ENCODE data around the gene PDE4D. TPM values are rescaled to one million over a fixed set of nuclear protein-coding genes. Genes with fewer than 3 reads are reported as not detected.
A peak's percentile ranks its signal among the peaks of the same experiment; 100 is the strongest.

Gene PDE4D
- total RNA-seq, 2 donors from 2014 or later, result 116 to 154 TPM

GRCh38 chr5:59027145-59027907 is 866.2 kb downstream of the PDE4D start:
- Mint-ChIP-seq H3K27me3 (ENCODE audit: low read depth) (no peaks in the 10 kb centered on the region), H3K4me1 (ENCODE audit: low read depth) (peaks cover 84% of the 10 kb centered on the region), H3K36me3 (ENCODE audit: insufficient read depth in 2 of 2) (peaks cover 18 to 68% of the 10 kb centered on the region in 2 donors), H3K27ac (no peak overlapping the region), H3K4me3 (peak overlapping the region in 1 of 2 donors; percentile 34), H3K9me3 (no peaks in the 10 kb centered on the region)
- DNase-seq (no peak), ATAC-seq (replicated peaks in 1 of 2) (no peak)

GRCh38 chr5:59025734-59026133 is 867.8 kb downstream of the PDE4D start:
- Mint-ChIP-seq H3K27ac (no peak overlapping the region), H3K9me3 (no peaks in the 10 kb centered on the region), H3K36me3 (ENCODE audit: insufficient read depth in 2 of 2) (peaks cover 17 to 66% of the 10 kb centered on the region in 2 donors), H3K27me3 (ENCODE audit: low read depth) (no peaks in the 10 kb centered on the region), H3K4me1 (ENCODE audit: low read depth) (peaks cover 86% of the 10 kb centered on the region), H3K4me3 (peak overlapping the region in 1 of 2 donors; percentile 70)
- no peak for DNase-seq
- ATAC-seq (replicated peaks in 1 of 2), result no peak

- peaks cover 20 to 64% of the 10 kb centered on the region in 2 donors for H3K36me3 Mint-ChIP-seq (ENCODE audit: insufficient read depth in 2 of 2)
- peaks cover 78% of the 10 kb centered on the region for H3K4me1 Mint-ChIP-seq (ENCODE audit: low read depth)
- H3K4me3 Mint-ChIP-seq, result peak overlapping the region; percentile 51 to 86
- DNase-seq, result no peak
- H3K9me3 Mint-ChIP-seq, result peaks cover 0 to 5% of the 10 kb centered on the region in 2 donors
- H3K27ac Mint-ChIP-seq, result peak overlapping the region; percentile 97
- no peak for ATAC-seq (replicated peaks in 1 of 2)
- H3K27me3 Mint-ChIP-seq (ENCODE audit: low read depth), result no peaks in the 10 kb centered on the region
Observed at GRCh38 chr5:59021837-59022514, 871.5 kb downstream of the PDE4D start.

GRCh38 chr5:59021286-59021673 is 872.2 kb downstream of the PDE4D start:
- peaks cover 72% of the 10 kb centered on the region for H3K4me1 Mint-ChIP-seq (ENCODE audit: low read depth)
- H3K27ac Mint-ChIP-seq, result peak overlapping the region; percentile 97
- H3K36me3 Mint-ChIP-seq (ENCODE audit: insufficient read depth in 2 of 2), result peaks cover 25 to 66% of the 10 kb centered on the region in 2 donors
- ATAC-seq (replicated peaks in 1 of 2) (peak; percentile 42 to 48), DNase-seq (no peak)
- H3K9me3 Mint-ChIP-seq, result peaks cover 0 to 8% of the 10 kb centered on the region in 2 donors
- H3K27me3 Mint-ChIP-seq (ENCODE audit: low read depth), result no peaks in the 10 kb centered on the region
- H3K4me3 Mint-ChIP-seq, result peak overlapping the region; percentile 69 to 86

- H3K4me3 Mint-ChIP-seq, result peak overlapping the region; percentile 69 to 86
- peaks cover 0 to 8% of the 10 kb centered on the region in 2 donors for H3K9me3 Mint-ChIP-seq
- ATAC-seq (replicated peaks in 1 of 2) (peak; percentile 96), DNase-seq (peak; percentile 45 to 57)
- peaks cover 67% of the 10 kb centered on the region for H3K4me1 Mint-ChIP-seq (ENCODE audit: low read depth)
- peaks cover 24 to 61% of the 10 kb centered on the region in 2 donors for H3K36me3 Mint-ChIP-seq (ENCODE audit: insufficient read depth in 2 of 2)
- H3K27ac Mint-ChIP-seq, result peak overlapping the region; percentile 97
- H3K27me3 Mint-ChIP-seq (ENCODE audit: low read depth), result no peaks in the 10 kb centered on the region
Observed at GRCh38 chr5:59020611-59021285, 872.8 kb downstream of the PDE4D start.

- peak overlapping the region in 1 of 2 donors; percentile 86 for H3K4me3 Mint-ChIP-seq
- H3K36me3 Mint-ChIP-seq (ENCODE audit: insufficient read depth in 2 of 2), result peaks cover 29 to 61% of the 10 kb centered on the region in 2 donors
- no peak for DNase-seq
- no peak for ATAC-seq (replicated peaks in 1 of 2)
- H3K4me1 Mint-ChIP-seq (ENCODE audit: low read depth), result peaks cover 54% of the 10 kb centered on the region
- peak overlapping the region; percentile 43 for H3K27ac Mint-ChIP-seq
- peaks cover 4 to 8% of the 10 kb centered on the region in 2 donors for H3K9me3 Mint-ChIP-seq
- H3K27me3 Mint-ChIP-seq (ENCODE audit: low read depth), result no peaks in the 10 kb centered on the region
Observed at GRCh38 chr5:59019078-59019477, 874.4 kb downstream of the PDE4D start.

GRCh38 chr5:59016925-59017324 is 876.6 kb downstream of the PDE4D start:
- peak overlapping the region in 1 of 2 donors; percentile 7 for H3K4me3 Mint-ChIP-seq
- no peak for DNase-seq
- H3K4me1 Mint-ChIP-seq (ENCODE audit: low read depth), result peaks cover 39% of the 10 kb centered on the region
- no peak for ATAC-seq (replicated peaks in 1 of 2)
- peaks cover 43 to 75% of the 10 kb centered on the region in 2 donors for H3K36me3 Mint-ChIP-seq (ENCODE audit: insufficient read depth in 2 of 2)
- no peaks in the 10 kb centered on the region for H3K27me3 Mint-ChIP-seq (ENCODE audit: low read depth)
- H3K9me3 Mint-ChIP-seq, result peaks cover 14 to 16% of the 10 kb centered on the region in 2 donors
- peak overlapping the region; percentile 72 for H3K27ac Mint-ChIP-seq

GRCh38 chr5:59008816-59009473 is 884.6 kb downstream of the PDE4D start:
- DNase-seq (no peak), ATAC-seq (replicated peaks in 1 of 2) (peak in 1 of 2 donors; percentile 53)
- H3K27ac Mint-ChIP-seq, result no peak overlapping the region
- H3K9me3 Mint-ChIP-seq, result peaks cover 8 to 16% of the 10 kb centered on the region in 2 donors
- H3K36me3 Mint-ChIP-seq (ENCODE audit: insufficient read depth in 2 of 2), result peaks cover 23 to 36% of the 10 kb centered on the region in 2 donors
- no peaks in the 10 kb centered on the region for H3K27me3 Mint-ChIP-seq (ENCODE audit: low read depth)
- H3K4me3 Mint-ChIP-seq, result peak overlapping the region in 1 of 2 donors; percentile 55
- H3K4me1 Mint-ChIP-seq (ENCODE audit: low read depth), result peaks cover 65% of the 10 kb centered on the region

- H3K9me3 Mint-ChIP-seq, result peaks cover 2 to 11% of the 10 kb centered on the region in 2 donors
- no peaks in the 10 kb centered on the region for H3K27me3 Mint-ChIP-seq (ENCODE audit: low read depth)
- H3K4me3 Mint-ChIP-seq, result peak overlapping the region in 1 of 2 donors; percentile 40
- DNase-seq (no peak), ATAC-seq (replicated peaks in 1 of 2) (no peak)
- peaks cover 12 to 25% of the 10 kb centered on the region in 2 donors for H3K36me3 Mint-ChIP-seq (ENCODE audit: insufficient read depth in 2 of 2)
- peaks cover 78% of the 10 kb centered on the region for H3K4me1 Mint-ChIP-seq (ENCODE audit: low read depth)
- H3K27ac Mint-ChIP-seq, result no peak overlapping the region
Observed at GRCh38 chr5:59007460-59008063, 886.0 kb downstream of the PDE4D start.

GRCh38 chr5:59005934-59006701 is 887.4 kb downstream of the PDE4D start:
- Mint-ChIP-seq H3K27ac (peak overlapping the region; percentile 73), H3K27me3 (ENCODE audit: low read depth) (no peaks in the 10 kb centered on the region), H3K36me3 (ENCODE audit: insufficient read depth in 2 of 2) (peaks cover 5 to 18% of the 10 kb centered on the region in 2 donors), H3K4me3 (peak overlapping the region in 1 of 2 donors; percentile 46), H3K4me1 (ENCODE audit: low read depth) (peaks cover 83% of the 10 kb centered on the region), H3K9me3 (no peaks in the 10 kb centered on the region)
- ATAC-seq (replicated peaks in 1 of 2) (no peak), DNase-seq (no peak)

GRCh38 chr5:59003641-59004040 is 889.9 kb downstream of the PDE4D start:
- ATAC-seq (replicated peaks in 1 of 2) (no peak), DNase-seq (no peak)
- peak overlapping the region in 1 of 2 donors; percentile 31 for H3K4me3 Mint-ChIP-seq
- peaks cover 9 to 18% of the 10 kb centered on the region in 2 donors for H3K36me3 Mint-ChIP-seq (ENCODE audit: insufficient read depth in 2 of 2)
- no peak overlapping the region for H3K27ac Mint-ChIP-seq
- no peaks in the 10 kb centered on the region for H3K27me3 Mint-ChIP-seq (ENCODE audit: low read depth)
- peaks cover 84% of the 10 kb centered on the region for H3K4me1 Mint-ChIP-seq (ENCODE audit: low read depth)
- no peaks in the 10 kb centered on the region for H3K9me3 Mint-ChIP-seq

Measured in activated T-cell treated with anti-CD3 and anti-CD28 coated beads, Interleukin-2, amount 50 U/mL, for 72 hours (primary cell).